Liver (tissue), 9 donors: ENCODE measurements around the gene FILIP1. TPM values are rescaled to one million over a fixed set of nuclear protein-coding genes. Genes with fewer than 3 reads are reported as not detected.

Experiments
- DNase-seq: peaks from one replicate; pipeline ENCODE4 v3.0.0-alpha.2; 2017; ENCODE audit warnings: low spot score
- H3K27ac ChIP-seq, 2 donors: one replicate each; pipeline ENCODE4 v1.7.0; 2013; ENCODE audit warnings: inconsistent platforms in 2 of 2, low read length in 2 of 2, control low read depth in 1 of 2, low read depth in 1 of 2, mild to moderate bottlenecking in 1 of 2
- H3K27me3 ChIP-seq, 4 donors: one replicate each; pipeline versions ENCODE4 v1.6.1 to v1.7.0; 2013; ENCODE audit warnings: low read length in 3 of 4, inconsistent platforms in 1 of 4, mild to moderate bottlenecking in 1 of 4, moderate library complexity in 1 of 4; ENCODE audit not compliant: control insufficient read depth in 4 of 4, insufficient read depth in 4 of 4
- H3K36me3 ChIP-seq, 4 donors: one replicate each; pipeline versions ENCODE4 v1.6.1 to v1.7.0; 2013; ENCODE audit warnings: low read length in 3 of 4, mild to moderate bottlenecking in 3 of 4, low read depth in 1 of 4, moderate library complexity in 1 of 4; ENCODE audit not compliant: control insufficient read depth in 4 of 4, insufficient read depth in 3 of 4
- H3K4me1 ChIP-seq, 4 donors: one replicate each; pipeline versions ENCODE4 v1.6.1 to v1.7.0; 2013; ENCODE audit warnings: low read length in 3 of 4, mild to moderate bottlenecking in 3 of 4, moderate library complexity in 1 of 4; ENCODE audit not compliant: control insufficient read depth in 4 of 4, insufficient read depth in 4 of 4
- H3K4me3 ChIP-seq, 3 donors: one replicate each; pipeline versions ENCODE4 v1.6.1 to v1.7.0; 2013; ENCODE audit warnings: low read length in 3 of 3, control low read depth in 1 of 3, low read depth in 1 of 3, mild to moderate bottlenecking in 1 of 3
- H3K9ac ChIP-seq, 2 donors: one replicate each; pipeline ENCODE4 v1.7.0; 2013; ENCODE audit warnings: low read length in 2 of 2, mild to moderate bottlenecking in 2 of 2, moderate library complexity in 2 of 2, control low read depth in 1 of 2, low read depth in 1 of 2
- H3K9me3 ChIP-seq, 4 donors: one replicate each; pipeline versions ENCODE4 v1.6.1 to v1.7.0; 2013; ENCODE audit warnings: low read length in 3 of 4; ENCODE audit not compliant: control insufficient read depth in 4 of 4
- EGR1 ChIP-seq, 2 donors: IDR thresholded peaks; 2 replicates each; pipeline ENCODE4 v1.6.1; 2016 to 2018; ENCODE audit warnings: antibody characterized with exemption in 2 of 2, low read depth in 2 of 2
- FOXA1 ChIP-seq: IDR thresholded peaks from 2 replicates; pipeline ENCODE4 v1.6.1; 2016; ENCODE audit warnings: antibody characterized with exemption
- FOXA2 ChIP-seq: IDR thresholded peaks from 2 replicates; pipeline ENCODE4 v1.6.1; 2016; ENCODE audit warnings: antibody characterized with exemption
- GABPA ChIP-seq, 2 donors: IDR thresholded peaks in 1 of 2; conservative IDR thresholded peaks in 1 of 2; 2 replicates each; pipeline ENCODE4 v1.6.1; 2016; ENCODE audit warnings: antibody characterized with exemption in 2 of 2, mild to moderate bottlenecking in 1 of 2, moderate library complexity in 1 of 2
- HNF4A ChIP-seq, 2 donors: conservative IDR thresholded peaks; 2 replicates each; pipeline ENCODE4 v1.6.1; 2016; ENCODE audit warnings: antibody characterized with exemption in 2 of 2, mild to moderate bottlenecking in 2 of 2
- HNF4G ChIP-seq: IDR thresholded peaks from 2 replicates; pipeline ENCODE4 v1.6.1; 2016; ENCODE audit warnings: antibody characterized with exemption
- JUND ChIP-seq, 2 donors: IDR thresholded peaks; 2 replicates each; pipeline ENCODE4 v1.6.1; 2016; ENCODE audit warnings: antibody characterized with exemption in 2 of 2
- NR2F2 ChIP-seq: IDR thresholded peaks from 2 replicates; pipeline ENCODE4 v1.6.1; 2016; ENCODE audit warnings: antibody characterized with exemption
- RXRA ChIP-seq, 2 donors: IDR thresholded peaks; 2 replicates each; pipeline ENCODE4 v1.6.1; 2017 to 2018; ENCODE audit warnings: antibody characterized with exemption in 2 of 2, mild to moderate bottlenecking in 1 of 2
- SP1 ChIP-seq: IDR thresholded peaks from 2 replicates; pipeline ENCODE4 v1.6.1; 2018; ENCODE audit warnings: antibody characterized with exemption, mild to moderate bottlenecking
- TAF1 ChIP-seq: conservative IDR thresholded peaks from 2 replicates; pipeline ENCODE4 v1.6.1; 2016; ENCODE audit warnings: antibody characterized with exemption, mild to moderate bottlenecking
- YY1 ChIP-seq: IDR thresholded peaks from 2 replicates; pipeline ENCODE4 v1.6.1; 2016; ENCODE audit warnings: antibody characterized with exemption, mild to moderate bottlenecking
- WGBS: extraction: QIAGEN DNeasy Blood & Tissue Kit; methylation state at CpG from one replicate; pipeline ENCODE4 v1.1.7; 2013; 5-methylcytosine and 5-hydroxymethylcytosine counted together
- polyA plus RNA-seq, 2 donors: library from polyadenylated mRNA; stranded (reverse) in 1 of 2; unstranded in 1 of 2; fragments of 200-250 nt in 1 of 2; fragments of >200 nt in 1 of 2; fragmentation: Nextera tagmentation in 1 of 2; extraction: Ambion mirVana in 1 of 2; gene quantifications; one replicate each; pipeline versions ENCODE4 v1.2.1 to v1.2.3, GENCODE V29; 2013 to 2015
- total RNA-seq, 2 donors: library from RNA; depleted of rRNA; stranded (reverse); fragments of >200 nt; gene quantifications; one replicate each; pipeline ENCODE4 v1.2.3, GENCODE V29; 2014
- TF ChIP-seq, protein P1 (sequence below): IDR thresholded peaks from 2 replicates; pipeline ENCODE4 v1.6.1; 2016; ENCODE audit warnings: antibody characterized with exemption
- TF ChIP-seq, protein P2 (sequence below): IDR thresholded peaks from 2 replicates; pipeline ENCODE4 v1.6.1; 2016; ENCODE audit warnings: antibody characterized with exemption
- TF ChIP-seq, protein P3 (sequence below): fragments of 150-350 bp; IDR thresholded peaks from 2 replicates; pipeline ENCODE4 v1.5.1; 2017; ENCODE audit warnings: improper control_type of control experiment, low read depth, low read length; ENCODE audit not compliant: missing input control
- TF ChIP-seq, protein P4 (sequence below): IDR thresholded peaks from 2 replicates; pipeline ENCODE4 v1.6.1; 2016; ENCODE audit warnings: antibody characterized with exemption, mild to moderate bottlenecking
- donor health status: healthy.
- donor health status: healthy.
- donor health status: healthy.
- donor health status: healthy.
- donor health status: healthy.

Gene FILIP1
- total and polyA plus RNA-seq, 4 donors: 0.70 to 2.8 (median 1.1) TPM

DNA sequence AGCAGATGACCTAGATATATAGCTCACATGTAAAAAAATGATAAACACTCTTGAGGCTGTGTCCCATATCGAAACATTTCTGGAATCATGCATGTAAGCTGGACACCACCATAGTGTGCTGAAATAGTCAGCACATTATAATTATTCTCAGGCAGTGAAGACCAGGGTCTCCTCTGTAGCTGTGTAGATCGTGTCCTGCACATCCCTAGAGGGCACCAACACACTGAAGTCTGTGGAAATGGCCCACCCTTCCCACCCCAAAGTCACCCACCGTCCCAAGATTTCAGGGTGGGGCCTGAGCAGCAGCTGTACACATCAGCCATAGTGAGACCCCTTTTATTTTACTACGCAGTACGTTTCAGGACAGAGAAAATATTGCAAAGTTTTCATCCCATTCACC, 188.0 kb downstream of the FILIP1 start:
- Histone ChIP-seq H3K9me3 (no peaks in the 10 kb centered on the region), H3K27ac (no peak overlapping the region), H3K36me3 (no peaks in the 10 kb centered on the region), H3K4me1 (peaks cover 0 to 6% (median under 1%) of the 10 kb centered on the region in 4 donors), H3K4me3 (no peak overlapping the region), H3K9ac (no peak overlapping the region), H3K27me3 (no peaks in the 10 kb centered on the region)
- DNase-seq: no peak
- TF ChIP-seq YY1 (no peak), SP1 (no peak), GABPA (IDR thresholded peaks at IDR 0.05 in 1 of 2, conservative IDR thresholded peaks at IDR 0.05 in 1 of 2) (no peak), NR2F2 (no peak), RXRA (IDR thresholded peaks at IDR 0.05) (no peak), TAF1 (no peak), FOXA1 (no peak), FOXA2 (no peak), JUND (IDR thresholded peaks at IDR 0.05) (no peak), HNF4A (conservative IDR thresholded peaks at IDR 0.05) (no peak), EGR1 (IDR thresholded peaks at IDR 0.05; ENCODE audit: low read depth in 2 of 2) (no peak), HNF4G (no peak)
- TF ChIP-seq, protein P1, sequence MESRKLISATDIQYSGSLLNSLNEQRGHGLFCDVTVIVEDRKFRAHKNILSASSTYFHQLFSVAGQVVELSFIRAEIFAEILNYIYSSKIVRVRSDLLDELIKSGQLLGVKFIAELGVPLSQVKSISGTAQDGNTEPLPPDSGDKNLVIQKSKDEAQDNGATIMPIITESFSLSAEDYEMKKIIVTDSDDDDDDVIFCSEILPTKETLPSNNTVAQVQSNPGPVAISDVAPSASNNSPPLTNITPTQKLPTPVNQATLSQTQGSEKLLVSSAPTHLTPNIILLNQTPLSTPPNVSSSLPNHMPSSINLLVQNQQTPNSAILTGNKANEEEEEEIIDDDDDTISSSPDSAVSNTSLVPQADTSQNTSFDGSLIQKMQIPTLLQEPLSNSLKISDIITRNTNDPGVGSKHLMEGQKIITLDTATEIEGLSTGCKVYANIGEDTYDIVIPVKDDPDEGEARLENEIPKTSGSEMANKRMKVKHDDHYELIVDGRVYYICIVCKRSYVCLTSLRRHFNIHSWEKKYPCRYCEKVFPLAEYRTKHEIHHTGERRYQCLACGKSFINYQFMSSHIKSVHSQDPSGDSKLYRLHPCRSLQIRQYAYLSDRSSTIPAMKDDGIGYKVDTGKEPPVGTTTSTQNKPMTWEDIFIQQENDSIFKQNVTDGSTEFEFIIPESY: no peak
- TF ChIP-seq, protein P2, sequence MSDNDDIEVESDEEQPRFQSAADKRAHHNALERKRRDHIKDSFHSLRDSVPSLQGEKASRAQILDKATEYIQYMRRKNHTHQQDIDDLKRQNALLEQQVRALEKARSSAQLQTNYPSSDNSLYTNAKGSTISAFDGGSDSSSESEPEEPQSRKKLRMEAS: no peak
- TF ChIP-seq, protein P3, sequence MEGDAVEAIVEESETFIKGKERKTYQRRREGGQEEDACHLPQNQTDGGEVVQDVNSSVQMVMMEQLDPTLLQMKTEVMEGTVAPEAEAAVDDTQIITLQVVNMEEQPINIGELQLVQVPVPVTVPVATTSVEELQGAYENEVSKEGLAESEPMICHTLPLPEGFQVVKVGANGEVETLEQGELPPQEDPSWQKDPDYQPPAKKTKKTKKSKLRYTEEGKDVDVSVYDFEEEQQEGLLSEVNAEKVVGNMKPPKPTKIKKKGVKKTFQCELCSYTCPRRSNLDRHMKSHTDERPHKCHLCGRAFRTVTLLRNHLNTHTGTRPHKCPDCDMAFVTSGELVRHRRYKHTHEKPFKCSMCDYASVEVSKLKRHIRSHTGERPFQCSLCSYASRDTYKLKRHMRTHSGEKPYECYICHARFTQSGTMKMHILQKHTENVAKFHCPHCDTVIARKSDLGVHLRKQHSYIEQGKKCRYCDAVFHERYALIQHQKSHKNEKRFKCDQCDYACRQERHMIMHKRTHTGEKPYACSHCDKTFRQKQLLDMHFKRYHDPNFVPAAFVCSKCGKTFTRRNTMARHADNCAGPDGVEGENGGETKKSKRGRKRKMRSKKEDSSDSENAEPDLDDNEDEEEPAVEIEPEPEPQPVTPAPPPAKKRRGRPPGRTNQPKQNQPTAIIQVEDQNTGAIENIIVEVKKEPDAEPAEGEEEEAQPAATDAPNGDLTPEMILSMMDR: no peak
- TF ChIP-seq, protein P4, sequence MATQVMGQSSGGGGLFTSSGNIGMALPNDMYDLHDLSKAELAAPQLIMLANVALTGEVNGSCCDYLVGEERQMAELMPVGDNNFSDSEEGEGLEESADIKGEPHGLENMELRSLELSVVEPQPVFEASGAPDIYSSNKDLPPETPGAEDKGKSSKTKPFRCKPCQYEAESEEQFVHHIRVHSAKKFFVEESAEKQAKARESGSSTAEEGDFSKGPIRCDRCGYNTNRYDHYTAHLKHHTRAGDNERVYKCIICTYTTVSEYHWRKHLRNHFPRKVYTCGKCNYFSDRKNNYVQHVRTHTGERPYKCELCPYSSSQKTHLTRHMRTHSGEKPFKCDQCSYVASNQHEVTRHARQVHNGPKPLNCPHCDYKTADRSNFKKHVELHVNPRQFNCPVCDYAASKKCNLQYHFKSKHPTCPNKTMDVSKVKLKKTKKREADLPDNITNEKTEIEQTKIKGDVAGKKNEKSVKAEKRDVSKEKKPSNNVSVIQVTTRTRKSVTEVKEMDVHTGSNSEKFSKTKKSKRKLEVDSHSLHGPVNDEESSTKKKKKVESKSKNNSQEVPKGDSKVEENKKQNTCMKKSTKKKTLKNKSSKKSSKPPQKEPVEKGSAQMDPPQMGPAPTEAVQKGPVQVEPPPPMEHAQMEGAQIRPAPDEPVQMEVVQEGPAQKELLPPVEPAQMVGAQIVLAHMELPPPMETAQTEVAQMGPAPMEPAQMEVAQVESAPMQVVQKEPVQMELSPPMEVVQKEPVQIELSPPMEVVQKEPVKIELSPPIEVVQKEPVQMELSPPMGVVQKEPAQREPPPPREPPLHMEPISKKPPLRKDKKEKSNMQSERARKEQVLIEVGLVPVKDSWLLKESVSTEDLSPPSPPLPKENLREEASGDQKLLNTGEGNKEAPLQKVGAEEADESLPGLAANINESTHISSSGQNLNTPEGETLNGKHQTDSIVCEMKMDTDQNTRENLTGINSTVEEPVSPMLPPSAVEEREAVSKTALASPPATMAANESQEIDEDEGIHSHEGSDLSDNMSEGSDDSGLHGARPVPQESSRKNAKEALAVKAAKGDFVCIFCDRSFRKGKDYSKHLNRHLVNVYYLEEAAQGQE: no peak
- 73% methylated on average over 5 of the region's 5 CpGs for WGBS

DNA sequence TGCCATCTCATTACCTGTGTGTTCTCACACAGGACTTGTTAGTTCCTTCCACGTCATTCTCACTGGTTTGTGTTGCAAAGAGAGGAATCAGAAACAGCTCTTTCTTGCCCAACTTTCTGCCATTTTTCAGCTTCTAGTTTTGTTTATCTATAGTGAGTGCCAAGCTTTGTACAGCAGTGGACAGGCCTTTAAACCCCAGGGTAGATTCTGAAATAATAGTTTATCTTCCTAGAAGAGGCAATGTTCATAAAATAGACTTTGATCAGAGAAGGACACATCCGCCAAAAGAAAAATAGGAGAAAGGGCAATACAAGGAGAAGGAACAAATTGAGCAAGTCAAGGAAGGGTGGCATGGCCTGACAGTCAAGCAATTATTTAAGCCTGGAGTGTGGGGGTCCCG, 191.3 kb downstream of the FILIP1 start:
- H3K4me1 ChIP-seq: peaks cover 0 to 6% (median under 1%) of the 10 kb centered on the region in 4 donors
- H3K27me3 ChIP-seq: no peaks in the 10 kb centered on the region
- H3K9ac ChIP-seq: no peak overlapping the region
- no peak for DNase-seq
- no peaks in the 10 kb centered on the region for H3K36me3 ChIP-seq
- H3K4me3 ChIP-seq: no peak overlapping the region
- H3K9me3 ChIP-seq: no peaks in the 10 kb centered on the region
- 58% methylated on average over 3 of the region's 3 CpGs for whole genome bisulfite sequencing
- TF ChIP-seq SP1 (no peak), FOXA2 (no peak), NR2F2 (no peak), HNF4A (conservative IDR thresholded peaks at IDR 0.05) (peak; percentile 58 to 67), JUND (IDR thresholded peaks at IDR 0.05) (no peak), YY1 (no peak), HNF4G (peak; percentile 8)
- TF ChIP-seq, protein P3: no peak
- H3K27ac ChIP-seq: no peak overlapping the region
